Fibroblast of pulmonary artery (primary cell): ENCODE data around the gene EGFR.

Source experiments
- DNase-seq: peaks from one replicate; pipeline ENCODE4 v3.0.0-alpha.2; 2010; ENCODE audit warnings: low read depth
- H3K4me3 ChIP-seq: replicated peaks from 2 replicates; pipeline ENCODE4 v1.5.1; 2011; ENCODE audit warnings: low read depth, mild to moderate bottlenecking, control low read depth, low read length, moderate library complexity
- TF ChIP-seq, protein P1 (sequence below): IDR thresholded peaks from 2 replicates; pipeline ENCODE4 v1.5.1; 2011; ENCODE audit warnings: mild to moderate bottlenecking, control low read depth, low read length, inconsistent platforms; ENCODE audit errors: missing control alignments

Gene EGFR

DNA sequence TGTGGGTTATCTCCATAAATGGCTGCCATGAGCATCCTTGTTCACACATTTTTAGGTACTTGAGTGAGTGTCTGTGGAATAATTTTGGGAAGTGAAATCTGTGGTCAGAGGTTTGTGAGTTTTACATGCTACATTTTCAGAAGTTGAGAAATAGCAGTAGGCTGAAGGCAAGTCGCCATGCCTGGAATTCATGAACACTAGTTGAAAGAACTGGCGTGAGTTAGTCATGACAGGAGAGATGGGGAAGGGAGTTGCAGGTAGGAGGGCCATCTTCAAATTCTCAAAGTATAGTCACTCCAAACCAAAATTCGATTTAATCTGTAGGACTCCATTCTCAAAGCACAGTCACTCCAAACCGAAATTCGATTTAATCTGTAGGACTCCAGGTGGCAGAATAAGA is 89.6 kb downstream of the EGFR start:
- no peak overlapping the region for H3K4me3 ChIP-seq
- no peak for DNase-seq
- TF ChIP-seq, protein P1, sequence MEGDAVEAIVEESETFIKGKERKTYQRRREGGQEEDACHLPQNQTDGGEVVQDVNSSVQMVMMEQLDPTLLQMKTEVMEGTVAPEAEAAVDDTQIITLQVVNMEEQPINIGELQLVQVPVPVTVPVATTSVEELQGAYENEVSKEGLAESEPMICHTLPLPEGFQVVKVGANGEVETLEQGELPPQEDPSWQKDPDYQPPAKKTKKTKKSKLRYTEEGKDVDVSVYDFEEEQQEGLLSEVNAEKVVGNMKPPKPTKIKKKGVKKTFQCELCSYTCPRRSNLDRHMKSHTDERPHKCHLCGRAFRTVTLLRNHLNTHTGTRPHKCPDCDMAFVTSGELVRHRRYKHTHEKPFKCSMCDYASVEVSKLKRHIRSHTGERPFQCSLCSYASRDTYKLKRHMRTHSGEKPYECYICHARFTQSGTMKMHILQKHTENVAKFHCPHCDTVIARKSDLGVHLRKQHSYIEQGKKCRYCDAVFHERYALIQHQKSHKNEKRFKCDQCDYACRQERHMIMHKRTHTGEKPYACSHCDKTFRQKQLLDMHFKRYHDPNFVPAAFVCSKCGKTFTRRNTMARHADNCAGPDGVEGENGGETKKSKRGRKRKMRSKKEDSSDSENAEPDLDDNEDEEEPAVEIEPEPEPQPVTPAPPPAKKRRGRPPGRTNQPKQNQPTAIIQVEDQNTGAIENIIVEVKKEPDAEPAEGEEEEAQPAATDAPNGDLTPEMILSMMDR, result no peak

DNA sequence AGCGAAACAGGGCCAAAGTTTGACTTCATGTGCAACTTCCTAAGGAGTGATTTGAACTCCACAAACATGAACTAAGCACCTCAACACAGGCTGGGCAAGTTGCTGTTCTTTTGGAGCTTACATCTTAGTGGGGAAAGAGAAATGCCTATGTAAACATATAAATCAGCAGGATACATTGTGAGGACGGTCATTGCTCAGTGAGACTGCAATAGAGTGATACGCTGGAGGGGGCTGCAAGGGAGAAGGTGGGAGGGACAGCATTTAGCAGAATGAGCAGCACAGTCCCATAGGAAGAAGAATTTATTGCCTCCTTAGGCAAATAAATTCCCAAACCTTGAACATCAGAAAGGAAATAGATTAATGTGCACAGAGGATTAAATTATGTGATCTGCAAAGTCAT is 90.0 kb downstream of the EGFR start:
- TF ChIP-seq, protein P1, result no peak
- H3K4me3 ChIP-seq, result no peak overlapping the region
- no peak for DNase-seq

DNA sequence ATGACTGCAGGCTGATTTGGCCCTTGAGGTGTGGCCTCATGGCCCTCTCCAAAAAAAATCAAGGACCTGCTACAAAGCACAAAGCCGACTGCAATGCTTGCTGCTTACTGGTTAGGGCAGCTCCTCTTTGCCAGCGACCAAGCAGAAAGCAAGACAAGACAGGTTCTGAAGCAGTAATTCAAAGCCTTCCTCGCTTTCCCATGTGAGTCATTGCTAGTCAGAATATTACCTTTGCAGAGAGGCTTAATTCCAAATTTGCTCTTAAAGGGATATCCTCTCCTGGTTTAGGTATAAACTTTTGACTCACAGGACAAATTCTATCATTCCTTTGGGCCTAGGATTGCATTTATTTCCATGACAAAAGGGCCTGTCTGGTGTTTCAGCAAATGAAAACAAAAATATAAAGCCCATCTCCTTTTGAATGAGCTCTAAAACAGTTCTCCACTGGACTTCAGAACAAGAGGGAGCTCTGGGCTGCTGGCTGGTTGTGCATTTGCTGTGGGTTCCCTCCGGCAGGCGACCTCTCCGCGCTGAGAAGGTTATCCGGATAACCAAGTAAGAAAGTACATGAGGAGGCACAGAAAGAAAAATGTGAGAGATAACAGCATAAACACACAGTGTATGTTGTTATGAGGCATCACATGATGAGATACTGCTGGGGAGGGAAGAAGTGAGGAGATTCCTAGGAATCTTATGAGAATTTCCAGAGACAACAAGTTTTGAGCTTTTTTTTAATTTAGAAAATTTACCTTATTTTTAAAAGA is 90.8 kb downstream of the EGFR start:
- H3K4me3 ChIP-seq, result no peak overlapping the region
- TF ChIP-seq, protein P1, result no peak
- peak; percentile 40 for DNase-seq

DNA sequence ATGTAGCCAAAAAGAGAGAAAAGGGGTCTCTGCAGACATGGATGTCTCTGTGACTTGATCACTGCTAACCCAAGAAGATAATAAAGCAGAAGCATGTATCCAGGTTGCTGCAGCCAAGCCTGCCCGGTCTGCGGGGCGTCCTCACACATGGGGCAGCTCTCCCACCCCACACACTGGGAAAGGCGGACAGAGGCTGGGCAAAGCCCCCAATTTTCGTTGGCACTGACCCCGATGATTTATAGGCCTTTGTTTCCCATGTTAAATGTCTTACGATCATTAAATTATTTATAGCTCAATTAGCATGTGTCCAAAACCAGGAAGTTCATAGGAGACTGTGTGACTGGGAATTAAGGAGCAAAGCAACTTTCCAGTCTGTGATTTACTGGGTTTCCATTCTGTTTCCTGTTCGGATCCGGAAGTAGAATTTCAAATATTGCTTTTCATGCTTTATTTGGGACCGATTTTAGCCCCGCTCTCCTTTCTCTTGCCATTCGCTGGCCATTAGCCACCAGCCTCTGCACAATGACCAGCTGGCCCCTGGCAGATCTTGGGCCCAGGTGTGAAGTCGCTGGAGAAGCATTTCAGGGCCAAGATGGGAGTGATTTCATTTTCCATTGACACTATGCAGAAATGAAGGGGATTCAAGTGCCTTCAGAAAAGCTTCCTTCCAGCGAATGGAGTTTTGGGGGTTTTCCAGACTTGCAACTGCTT is 91.6 kb downstream of the EGFR start:
- TF ChIP-seq, protein P1, result no peak
- no peak overlapping the region for H3K4me3 ChIP-seq
- no peak for DNase-seq

DNA sequence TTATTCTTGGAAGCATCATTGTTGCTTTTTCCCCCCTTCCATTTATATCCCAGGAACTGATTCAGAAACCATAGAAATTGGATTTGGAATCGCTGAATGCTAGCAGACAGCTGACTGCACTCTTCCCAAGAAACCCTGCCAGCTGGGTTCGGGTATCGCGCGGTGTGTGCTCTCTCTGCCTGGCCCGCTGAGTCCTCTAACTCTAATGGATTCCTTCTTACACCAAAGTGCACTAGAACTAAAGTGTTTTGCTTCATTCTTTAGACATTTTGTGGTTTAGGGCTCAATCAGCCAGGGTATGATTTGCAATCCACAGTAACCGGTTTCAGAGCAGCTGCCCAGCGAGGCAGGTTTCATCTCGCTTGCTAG is 92.2 kb downstream of the EGFR start:
- TF ChIP-seq, protein P1, result no peak
- DNase-seq, result no peak
- no peak overlapping the region for H3K4me3 ChIP-seq

DNA sequence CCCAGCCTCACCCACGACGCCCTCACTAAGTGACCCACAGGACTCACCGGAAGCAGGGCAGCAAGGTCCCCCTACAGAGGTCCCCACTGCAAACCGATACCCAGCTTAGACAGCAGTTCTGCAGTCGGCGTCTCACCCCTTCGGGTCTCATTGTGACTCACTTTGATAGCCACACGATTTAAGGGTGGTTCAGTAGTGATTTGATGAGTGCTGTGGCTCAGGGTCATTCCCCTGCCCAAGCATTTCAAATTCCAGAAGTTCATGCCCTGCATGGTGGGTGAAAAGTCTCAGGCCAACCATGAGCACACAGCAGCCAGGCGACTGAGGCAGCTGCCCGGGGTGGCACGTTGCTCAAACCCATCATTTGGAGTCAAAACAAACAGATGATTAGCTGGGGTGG is 93.2 kb downstream of the EGFR start:
- no peak for DNase-seq
- TF ChIP-seq, protein P1, result no peak
- no peak overlapping the region for H3K4me3 ChIP-seq
